ENCODE results near the gene ZNF225.

ZNF225 gene

DNA sequence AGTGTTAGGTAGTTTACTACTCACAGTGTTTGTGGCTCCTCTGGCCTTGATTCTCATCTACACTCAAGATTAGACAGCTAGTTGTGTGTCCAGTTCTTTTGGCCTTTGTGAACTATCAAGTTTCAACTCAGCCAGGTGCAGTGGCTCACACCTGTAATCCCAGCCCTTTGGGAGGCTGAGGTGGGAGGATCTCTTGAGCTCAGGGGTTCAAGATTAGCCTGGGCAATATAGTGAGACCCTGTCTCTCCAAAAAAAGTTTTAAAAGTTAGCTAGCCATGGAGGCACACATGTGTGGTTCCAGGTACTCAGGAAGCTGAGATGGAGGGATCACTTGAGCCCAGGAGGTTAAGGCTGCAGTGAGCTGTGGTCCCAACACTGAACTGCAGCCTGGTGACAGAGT, 67.8 kb downstream of the ZNF225 start:
- Histone ChIP-seq H3K27ac (ENCODE audit: insufficient read depth in 1 of 2, low read depth in 1 of 2, low read length in 2 of 2, poor library complexity in 1 of 2, severe bottlenecking in 2 of 2) (no peak overlapping the region), H3K4me1 (ENCODE audit: control extremely low read depth in 1 of 4, control insufficient read depth in 4 of 4, insufficient read depth in 4 of 4, low read length in 3 of 4) (no peaks in the 10 kb centered on the region), H3K9me3 (ENCODE audit: control extremely low read depth in 1 of 5, control insufficient read depth in 4 of 5, insufficient read depth in 2 of 5, low read depth in 1 of 5, low read length in 4 of 5) (peaks cover 25 to 85% (median 32%) of the 10 kb centered on the region in 5 experiments), H3K36me3 (ENCODE audit: control insufficient read depth in 4 of 4, insufficient read depth in 4 of 4, low read length in 3 of 4) (peaks cover 9 to 15% (median 12%) of the 10 kb centered on the region in 4 experiments), H3K4me3 (ENCODE audit: control insufficient read depth in 1 of 7, extremely low read depth in 1 of 7, insufficient read depth in 4 of 7, low read depth in 2 of 7, low read length in 6 of 7) (no peak overlapping the region), H3K27me3 (replicated peaks in 2 of 5; ENCODE audit: control insufficient read depth in 4 of 5, insufficient read depth in 5 of 5, low read length in 4 of 5) (no peaks in the 10 kb centered on the region)
- POLR2A ChIA-PET, result no interaction called here
- CTCF ChIA-PET, result no interaction called here
- DNase-seq, result no peak

DNA sequence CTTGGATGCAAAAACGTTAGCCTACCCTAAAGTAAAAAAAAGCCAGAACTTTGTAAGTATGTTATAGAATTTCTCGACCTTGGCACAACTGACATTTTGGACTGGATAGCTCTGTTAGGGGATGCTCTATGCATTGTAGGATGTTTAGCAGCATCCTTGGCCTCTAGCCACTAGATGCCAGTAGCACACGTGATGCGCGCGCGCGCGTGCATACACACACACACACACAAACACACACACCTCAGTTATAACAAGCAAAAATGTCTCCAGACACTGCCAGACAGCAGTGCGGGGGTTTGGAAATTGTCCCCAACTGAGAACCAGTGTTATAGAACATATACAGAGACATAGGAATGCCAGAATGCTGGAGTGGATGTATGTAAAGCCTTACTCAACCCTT, 68.9 kb downstream of the ZNF225 start:
- ChIA-PET POLR2A (no interaction called here), CTCF (no interaction called here)
- 80% methylated on average over 1 of the region's 10 CpGs for WGBS (ENCODE audit: insufficient coverage)
- Histone ChIP-seq H3K4me3 (ENCODE audit: control insufficient read depth in 1 of 7, extremely low read depth in 1 of 7, insufficient read depth in 4 of 7, low read depth in 2 of 7, low read length in 6 of 7) (no peak overlapping the region), H3K27me3 (replicated peaks in 2 of 5; ENCODE audit: control insufficient read depth in 4 of 5, insufficient read depth in 5 of 5, low read length in 4 of 5) (no peaks in the 10 kb centered on the region), H3K9me3 (ENCODE audit: control extremely low read depth in 1 of 5, control insufficient read depth in 4 of 5, insufficient read depth in 2 of 5, low read depth in 1 of 5, low read length in 4 of 5) (peaks cover 20 to 81% (median 21%) of the 10 kb centered on the region in 5 experiments), H3K4me1 (ENCODE audit: control extremely low read depth in 1 of 4, control insufficient read depth in 4 of 4, insufficient read depth in 4 of 4, low read length in 3 of 4) (no peaks in the 10 kb centered on the region), H3K36me3 (ENCODE audit: control insufficient read depth in 4 of 4, insufficient read depth in 4 of 4, low read length in 3 of 4) (peaks cover 0 to 3% (median 2%) of the 10 kb centered on the region in 4 experiments), H3K27ac (ENCODE audit: insufficient read depth in 1 of 2, low read depth in 1 of 2, low read length in 2 of 2, poor library complexity in 1 of 2, severe bottlenecking in 2 of 2) (no peak overlapping the region)
- DNase-seq, result no peak

All from common myeloid progenitor, CD34-positive (primary cell).